Stomach (tissue), 4 donors: ENCODE measurements around the gene SRL.

Source experiments
- POLR2A ChIP-seq, 4 donors: fragments of 450-650 bp; IDR thresholded peaks; one replicate each; pipeline ENCODE4 v1.6.1; 2016; ENCODE audit warnings: antibody characterized with exemption in 4 of 4, control low read depth in 2 of 4, mild to moderate bottlenecking in 1 of 4, moderate library complexity in 1 of 4
- POLR2AphosphoS5 ChIP-seq, 3 donors: sonication (generic); formaldehyde crosslinking; IDR thresholded peaks; one replicate each; pipeline ENCODE4 v1.6.1; 2016; ENCODE audit warnings: antibody characterized with exemption in 3 of 3
- TF ChIP-seq, protein P1 (sequence below), 7 experiments: fragments of 450-650 bp in 4 of 7; fragments of 200-600 bp in 3 of 7; sonication (generic) in 3 of 7; IDR thresholded peaks; one replicate each; pipeline ENCODE4 v1.5.1; 2016 to 2019; ENCODE audit warnings: antibody characterized with exemption in 7 of 7, control low read depth in 2 of 7, mild to moderate bottlenecking in 1 of 7

GRCh38 chr16:4265676-4266075 lies 23.8 kb upstream of the SRL start:
- no peak for TF ChIP-seq POLR2A (IDR thresholded peaks at IDR 0.05)
- no peak for TF ChIP-seq POLR2AphosphoS5 (IDR thresholded peaks at IDR 0.05)
- TF ChIP-seq, protein P1, sequence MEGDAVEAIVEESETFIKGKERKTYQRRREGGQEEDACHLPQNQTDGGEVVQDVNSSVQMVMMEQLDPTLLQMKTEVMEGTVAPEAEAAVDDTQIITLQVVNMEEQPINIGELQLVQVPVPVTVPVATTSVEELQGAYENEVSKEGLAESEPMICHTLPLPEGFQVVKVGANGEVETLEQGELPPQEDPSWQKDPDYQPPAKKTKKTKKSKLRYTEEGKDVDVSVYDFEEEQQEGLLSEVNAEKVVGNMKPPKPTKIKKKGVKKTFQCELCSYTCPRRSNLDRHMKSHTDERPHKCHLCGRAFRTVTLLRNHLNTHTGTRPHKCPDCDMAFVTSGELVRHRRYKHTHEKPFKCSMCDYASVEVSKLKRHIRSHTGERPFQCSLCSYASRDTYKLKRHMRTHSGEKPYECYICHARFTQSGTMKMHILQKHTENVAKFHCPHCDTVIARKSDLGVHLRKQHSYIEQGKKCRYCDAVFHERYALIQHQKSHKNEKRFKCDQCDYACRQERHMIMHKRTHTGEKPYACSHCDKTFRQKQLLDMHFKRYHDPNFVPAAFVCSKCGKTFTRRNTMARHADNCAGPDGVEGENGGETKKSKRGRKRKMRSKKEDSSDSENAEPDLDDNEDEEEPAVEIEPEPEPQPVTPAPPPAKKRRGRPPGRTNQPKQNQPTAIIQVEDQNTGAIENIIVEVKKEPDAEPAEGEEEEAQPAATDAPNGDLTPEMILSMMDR (IDR thresholded peaks at IDR 0.05), result no peak
